Heart left ventricle (tissue), 13 donors: Measurements from ENCODE around the gene HCN2.

Experiments
- POLR2A ChIP-seq, 2 donors: fragments of 450-650 bp; IDR thresholded peaks; one replicate each; pipeline ENCODE4 v1.6.1; 2017; ENCODE audit warnings: antibody characterized with exemption in 2 of 2, mild to moderate bottlenecking in 2 of 2, moderate library complexity in 2 of 2
- TF ChIP-seq, protein P1 (sequence below), 12 donors: fragments of 200-600 bp; sonication (generic) in 4 of 12; IDR thresholded peaks; one replicate each; pipeline versions ENCODE4 v1.5.0 to v1.8.0; 2018 to 2022; ENCODE audit warnings: antibody characterized with exemption in 12 of 12, mild to moderate bottlenecking in 5 of 12
- donor health status: ischemic (EF 13 %, LVEDD 7.1; RV severe dilation, severe dysfunction).
- donor health status: DM: no; HTN: yes; CAD: no.
- donor health status: DM: no; HTN: no; CAD: no.
- donor health status: ischemic (EF 25% LVEDD 6.9; RV normal size, moderate dysfunction).
- donor health status: ischemic (EF 25% LVEDD 5.7; RV mildly dilated, moderate dysfunction).
- donor health status: ischemic (EF 35%, LVEDD 5.7; RV mildly dilated, moderate dysfunction).
- donor health status: nonischemic (EF 11% LVEDD 7.7; RV severe dilation, severe dysfunction).
- donor health status: DM: yes; HTN: yes; CAD: no.
- donor health status: PGD.
- donor health status: ischemic (EF 29% LVEDD 5.4; RV normal size, mild dysfunction).
- donor health status: nonischemic (EF 23%, LVEDD 6.1; RV moderate dilation, normal function).

DNA sequence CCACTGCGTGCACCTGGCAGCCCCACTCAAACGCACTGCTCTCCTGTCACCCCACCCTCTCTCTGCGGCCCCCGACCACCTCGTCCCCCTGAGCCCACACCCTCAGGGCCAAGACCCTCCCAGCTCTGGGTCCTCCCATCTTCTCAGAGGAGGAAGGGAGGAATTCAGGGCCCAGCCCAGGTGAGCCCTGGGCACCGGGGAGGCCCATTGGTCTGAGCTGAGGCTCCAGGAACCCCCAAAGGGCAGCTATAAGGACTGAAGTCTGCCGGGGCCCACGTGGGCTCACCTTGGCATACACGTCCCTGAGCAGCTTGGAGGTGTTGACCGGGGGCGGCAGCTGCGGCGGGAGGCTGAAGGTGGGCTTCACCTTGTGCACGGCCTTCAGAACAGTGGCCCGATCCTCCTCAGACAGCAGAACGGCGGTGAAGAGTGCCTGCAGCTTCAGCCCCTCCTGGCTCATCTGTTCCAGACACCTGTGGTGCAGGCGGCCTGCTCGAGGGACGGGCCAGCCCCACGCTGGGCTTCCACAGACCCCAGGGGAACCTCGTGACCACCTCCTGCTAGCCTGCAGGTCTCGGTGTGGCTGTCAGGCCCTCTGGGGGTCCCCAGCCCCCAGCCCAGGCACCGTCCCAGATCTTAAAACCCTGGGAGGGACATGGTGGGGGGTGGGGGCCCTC lies 34.9 kb downstream of the HCN2 start:
- TF ChIP-seq, protein P1, sequence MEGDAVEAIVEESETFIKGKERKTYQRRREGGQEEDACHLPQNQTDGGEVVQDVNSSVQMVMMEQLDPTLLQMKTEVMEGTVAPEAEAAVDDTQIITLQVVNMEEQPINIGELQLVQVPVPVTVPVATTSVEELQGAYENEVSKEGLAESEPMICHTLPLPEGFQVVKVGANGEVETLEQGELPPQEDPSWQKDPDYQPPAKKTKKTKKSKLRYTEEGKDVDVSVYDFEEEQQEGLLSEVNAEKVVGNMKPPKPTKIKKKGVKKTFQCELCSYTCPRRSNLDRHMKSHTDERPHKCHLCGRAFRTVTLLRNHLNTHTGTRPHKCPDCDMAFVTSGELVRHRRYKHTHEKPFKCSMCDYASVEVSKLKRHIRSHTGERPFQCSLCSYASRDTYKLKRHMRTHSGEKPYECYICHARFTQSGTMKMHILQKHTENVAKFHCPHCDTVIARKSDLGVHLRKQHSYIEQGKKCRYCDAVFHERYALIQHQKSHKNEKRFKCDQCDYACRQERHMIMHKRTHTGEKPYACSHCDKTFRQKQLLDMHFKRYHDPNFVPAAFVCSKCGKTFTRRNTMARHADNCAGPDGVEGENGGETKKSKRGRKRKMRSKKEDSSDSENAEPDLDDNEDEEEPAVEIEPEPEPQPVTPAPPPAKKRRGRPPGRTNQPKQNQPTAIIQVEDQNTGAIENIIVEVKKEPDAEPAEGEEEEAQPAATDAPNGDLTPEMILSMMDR (IDR thresholded peaks at IDR 0.05) = no peak
- no peak for TF ChIP-seq POLR2A (IDR thresholded peaks at IDR 0.05)
